RWPE1 (cell line): ENCODE results near the gene PVALB.

Source experiments
- CTCF ChIA-PET: fragments of 350-600 bp; sonication (Branson Sonifier 250); formaldehyde crosslinking; extraction: SDS; loops from one replicate; lab custom pipeline; 2021; lab: Yijun Ruan, JAX
- POLR2A ChIA-PET: fragments of 400-600 bp; formaldehyde crosslinking; extraction: SDS; loops from one replicate; lab custom pipeline; 2020; ENCODE audit warnings: antibody characterized with exemption; ENCODE audit not compliant: low non-redundant PET; lab: Yijun Ruan, JAX
- DNase-seq: peaks from one replicate; pipeline ENCODE4 v3.0.0; 2012; ENCODE audit warnings: low spot score
- H3K27ac ChIP-seq: fragments of 450-650 bp; 2 replicates; pipeline ENCODE4 v1.5.1; 2017
- CTCF ChIP-seq: fragments of 450-650 bp; conservative IDR thresholded peaks from 2 replicates; pipeline ENCODE4 v1.5.1; 2017; ENCODE audit warnings: low read depth, mild to moderate bottlenecking

The PVALB gene

GRCh38 chr22:36850056-36850455 is 33.2 kb upstream of the PVALB start:
- TF ChIP-seq CTCF = no peak
- DNase-seq = no peak
- H3K27ac ChIP-seq = no peak overlapping the region
- CTCF ChIA-PET = no interaction called here
- POLR2A ChIA-PET = no interaction called here

DNA sequence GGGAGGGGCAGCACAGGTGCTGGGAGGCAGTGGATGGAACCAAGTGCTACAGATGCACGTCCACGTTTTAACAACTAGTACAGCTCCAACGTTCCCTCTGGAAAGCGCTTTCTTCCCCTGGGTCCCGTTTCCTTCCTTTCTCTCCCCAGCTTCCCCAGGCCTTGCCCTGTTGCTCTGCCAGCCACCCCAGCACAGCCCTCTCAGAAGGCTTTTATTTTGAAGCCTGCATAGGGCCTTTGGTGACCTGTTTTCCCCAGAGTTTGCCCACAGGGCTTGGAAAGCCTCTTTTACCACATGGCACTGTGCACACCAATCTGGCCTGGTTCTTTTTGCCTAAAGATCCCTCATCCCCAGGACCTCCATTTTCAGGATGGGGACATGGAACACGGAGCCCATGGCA is 30.1 kb upstream of the PVALB start:
- TF ChIP-seq CTCF = no peak
- CTCF ChIA-PET = interaction anchor here (2.4 kb wide), 1 partner anchor 9 kb away, joined by 10 read pairs; no protein-coding TSS in a partner anchor
- DNase-seq = no peak

GRCh38 chr22:36846271-36846670 is 29.4 kb upstream of the PVALB start:
- no peak for DNase-seq
- ChIA-PET POLR2A (no interaction called here), CTCF (interaction anchor here (2.4 kb wide), 1 partner anchor 10 kb away, joined by 10 read pairs; no protein-coding TSS in a partner anchor)
- no peak overlapping the region for H3K27ac ChIP-seq
- TF ChIP-seq CTCF = no peak

More for the DNA sequence above, 30.1 kb upstream of the PVALB start:
- H3K27ac ChIP-seq = no peak overlapping the region
- POLR2A ChIA-PET = no interaction called here

GRCh38 chr22:36840106-36840505 is 23.3 kb upstream of the PVALB start:
- no peak overlapping the region for H3K27ac ChIP-seq
- ChIA-PET CTCF (no interaction called here), POLR2A (no interaction called here)
- TF ChIP-seq CTCF = no peak
- no peak for DNase-seq

DNA sequence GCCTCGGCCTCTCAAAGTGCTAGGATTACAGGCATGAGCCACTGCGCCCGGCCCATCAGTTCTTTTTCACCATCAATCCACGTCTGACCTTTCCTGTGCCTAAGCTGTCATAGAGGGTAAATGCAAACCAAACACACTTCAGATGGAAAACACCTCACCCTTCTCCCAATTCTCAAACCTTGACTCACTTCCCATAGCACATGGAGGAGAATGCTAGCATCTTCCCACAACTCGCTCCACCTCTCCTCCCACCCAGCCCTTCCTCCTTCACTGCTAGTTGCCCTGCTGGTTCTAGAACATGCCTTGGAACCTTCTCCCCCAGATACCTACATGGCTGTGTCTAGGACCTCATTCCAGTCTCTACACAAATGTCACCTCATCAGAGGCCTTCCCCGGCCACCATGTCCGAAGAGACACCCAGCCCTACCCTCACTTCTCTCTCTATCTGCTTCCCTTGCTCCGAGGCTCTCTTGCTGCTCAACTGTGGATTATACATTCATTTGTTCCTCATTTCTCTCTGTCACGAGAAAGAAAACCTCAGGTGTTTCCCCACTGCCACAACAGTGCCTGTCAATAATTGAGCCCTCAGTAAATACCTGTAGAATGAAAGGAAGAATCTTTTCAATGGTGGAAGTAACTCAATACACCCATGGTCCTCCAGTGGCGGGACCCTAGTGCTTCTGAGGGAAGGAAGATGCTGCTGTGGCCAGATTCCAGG is 22.7 kb upstream of the PVALB start:
- TF ChIP-seq CTCF = no peak
- ChIA-PET POLR2A (no interaction called here), CTCF (no interaction called here)
- H3K27ac ChIP-seq = no peak overlapping the region
- DNase-seq = peak; percentile 10

DNA sequence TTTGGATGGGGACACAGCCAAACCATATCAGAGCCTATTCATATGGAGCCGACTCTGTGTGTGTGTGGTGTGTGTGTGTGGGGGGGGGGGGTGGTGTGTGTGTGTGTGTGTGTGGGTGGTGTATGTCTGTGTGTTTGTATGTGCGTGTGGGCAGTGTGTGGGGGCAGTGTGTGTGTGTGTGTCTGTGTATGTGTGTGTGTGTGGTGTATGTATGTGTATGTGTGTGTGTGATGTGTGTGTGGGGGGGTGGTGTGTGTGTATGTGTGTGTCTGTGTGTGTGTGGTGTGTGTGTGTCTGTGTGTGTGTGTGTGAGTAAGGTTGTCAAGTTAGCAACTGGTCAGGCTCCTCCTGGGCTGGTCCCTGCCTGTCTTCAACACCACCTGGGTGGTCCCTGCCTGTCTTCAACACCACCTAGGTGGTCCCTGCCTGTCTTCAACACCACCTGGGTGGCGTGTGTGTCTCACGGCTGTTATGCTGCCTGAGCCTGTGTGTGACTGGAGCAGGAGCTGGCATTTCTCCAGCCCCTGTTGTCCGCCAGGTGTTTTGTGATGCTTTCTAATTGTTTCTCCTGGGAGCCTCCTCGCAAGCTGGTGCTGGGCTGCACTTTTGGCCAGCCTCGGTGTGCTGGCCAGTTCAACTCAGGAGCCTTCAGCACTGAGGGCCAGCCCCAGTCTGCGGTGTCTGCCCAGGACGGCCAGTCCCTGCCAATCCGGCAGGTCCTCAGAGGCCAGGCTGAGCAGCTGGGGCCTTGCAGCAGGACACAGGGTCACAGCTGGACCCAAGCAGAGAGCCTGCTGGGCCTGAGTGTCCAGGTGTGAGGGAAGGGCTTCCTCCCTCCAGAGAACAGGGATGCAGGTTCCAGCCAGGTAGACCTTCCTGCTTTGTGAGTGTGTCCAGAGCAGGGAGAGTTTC is 21.5 kb upstream of the PVALB start:
- no peak overlapping the region for H3K27ac ChIP-seq
- POLR2A ChIA-PET = no interaction called here

More for the DNA sequence above, 21.5 kb upstream of the PVALB start:
- no peak for DNase-seq
- no peak for TF ChIP-seq CTCF
- CTCF ChIA-PET = no interaction called here
